ENCODE data around the gene CCDC102B.

- TF ChIP-seq CTCF (IDR thresholded peaks at IDR 0.05) (no peak), POLR2A (IDR thresholded peaks at IDR 0.05) (no peak)
These were observed 299.5 kb downstream of the CCDC102B start for GRCh38 chr18:69097349-69097748.
